Measurements from ENCODE around the gene SPSB4. TPM values are rescaled to one million over a fixed set of nuclear protein-coding genes. Genes with fewer than 3 reads are reported as not detected.
"Not testable (repeated sequence)": the region's sequence is repeated elsewhere in the genome, so short reads cannot be mapped to it uniquely, and the experiment has no call there.

Gene SPSB4
- total RNA-seq, 2 experiments from 2014 or later = not detected

- H3K4me3 Mint-ChIP-seq = no peak overlapping the region
- H3K27me3 Mint-ChIP-seq = no peaks in the 10 kb centered on the region
- DNase-seq = no peak
- H3K9me3 Mint-ChIP-seq = peaks cover 2% of the 10 kb centered on the region
- no peaks in the 10 kb centered on the region for H3K36me3 Mint-ChIP-seq
- H3K27ac Mint-ChIP-seq = no peak overlapping the region
- no peaks in the 10 kb centered on the region for H3K4me1 Mint-ChIP-seq
Observed at GRCh38 chr3:141106842-141107241, 55.7 kb downstream of the SPSB4 start.

- DNase-seq = no peak
- H3K27me3 Mint-ChIP-seq = no peaks in the 10 kb centered on the region
- H3K36me3 Mint-ChIP-seq = no peaks in the 10 kb centered on the region
- peaks cover 2% of the 10 kb centered on the region for H3K9me3 Mint-ChIP-seq
- no peak overlapping the region for H3K27ac Mint-ChIP-seq
- no peaks in the 10 kb centered on the region for H3K4me1 Mint-ChIP-seq
- H3K4me3 Mint-ChIP-seq = no peak overlapping the region
Observed at GRCh38 chr3:141108039-141108438, 56.9 kb downstream of the SPSB4 start.

GRCh38 chr3:141109751-141110150 is 58.6 kb downstream of the SPSB4 start:
- Mint-ChIP-seq H3K27ac (no peak overlapping the region), H3K4me3 (no peak overlapping the region), H3K4me1 (no peaks in the 10 kb centered on the region), H3K36me3 (no peaks in the 10 kb centered on the region), H3K27me3 (no peaks in the 10 kb centered on the region), H3K9me3 (peaks cover 2% of the 10 kb centered on the region)
- DNase-seq = no peak

- DNase-seq = no peak
- Mint-ChIP-seq H3K4me1 (no peaks in the 10 kb centered on the region), H3K9me3 (peaks cover 2% of the 10 kb centered on the region), H3K27ac (no peak overlapping the region), H3K4me3 (no peak overlapping the region), H3K36me3 (no peaks in the 10 kb centered on the region), H3K27me3 (no peaks in the 10 kb centered on the region)
Observed at GRCh38 chr3:141110322-141110721, 59.2 kb downstream of the SPSB4 start.

- H3K4me1 Mint-ChIP-seq = no peaks in the 10 kb centered on the region
- H3K36me3 Mint-ChIP-seq = no peaks in the 10 kb centered on the region
- no peak overlapping the region for H3K4me3 Mint-ChIP-seq
- no peak overlapping the region for H3K27ac Mint-ChIP-seq
- DNase-seq = no peak
- peaks cover 2% of the 10 kb centered on the region for H3K9me3 Mint-ChIP-seq
- H3K27me3 Mint-ChIP-seq = no peaks in the 10 kb centered on the region
Observed at GRCh38 chr3:141111364-141112155, 60.4 kb downstream of the SPSB4 start.

GRCh38 chr3:141112686-141113297 is 61.6 kb downstream of the SPSB4 start:
- no peak for DNase-seq
- Mint-ChIP-seq H3K27me3 (no peaks in the 10 kb centered on the region), H3K9me3 (peaks cover 2% of the 10 kb centered on the region), H3K36me3 (no peaks in the 10 kb centered on the region), H3K4me1 (no peaks in the 10 kb centered on the region), H3K27ac (no peak overlapping the region), H3K4me3 (no peak overlapping the region)

- not testable (repeated sequence) for H3K36me3 Mint-ChIP-seq, H3K9me3 Mint-ChIP-seq, H3K27ac Mint-ChIP-seq, DNase-seq, H3K4me1 Mint-ChIP-seq, H3K27me3 Mint-ChIP-seq, H3K4me3 Mint-ChIP-seq
Observed at GRCh38 chr3:141113680-141114079, 62.5 kb downstream of the SPSB4 start.

GRCh38 chr3:141114179-141114745 is 63.1 kb downstream of the SPSB4 start:
- Mint-ChIP-seq H3K9me3 (peaks cover 2% of the 10 kb centered on the region), H3K36me3 (no peaks in the 10 kb centered on the region), H3K27me3 (no peaks in the 10 kb centered on the region), H3K4me1 (no peaks in the 10 kb centered on the region), H3K27ac (no peak overlapping the region), H3K4me3 (no peak overlapping the region)
- no peak for DNase-seq

- Mint-ChIP-seq H3K4me3 (no peak overlapping the region), H3K27ac (no peak overlapping the region), H3K36me3 (no peaks in the 10 kb centered on the region), H3K9me3 (peaks cover 2% of the 10 kb centered on the region), H3K4me1 (no peaks in the 10 kb centered on the region), H3K27me3 (no peaks in the 10 kb centered on the region)
- no peak for DNase-seq
Observed at GRCh38 chr3:141114816-141115460, 63.8 kb downstream of the SPSB4 start.

- Mint-ChIP-seq H3K9me3 (no peaks in the 10 kb centered on the region), H3K27ac (no peak overlapping the region), H3K4me1 (no peaks in the 10 kb centered on the region)
Observed at GRCh38 chr3:141115789-141116541, 64.8 kb downstream of the SPSB4 start.

GRCh38 chr3:141116721-141117120 is 65.6 kb downstream of the SPSB4 start:
- Mint-ChIP-seq H3K36me3 (no peaks in the 10 kb centered on the region), H3K9me3 (no peaks in the 10 kb centered on the region), H3K27me3 (no peaks in the 10 kb centered on the region), H3K27ac (no peak overlapping the region), H3K4me3 (no peak overlapping the region), H3K4me1 (no peaks in the 10 kb centered on the region)
- DNase-seq = no peak

More at GRCh38 chr3:141115789-141116541, 64.8 kb downstream of the SPSB4 start:
- no peak for DNase-seq
- H3K27me3 Mint-ChIP-seq = no peaks in the 10 kb centered on the region
- H3K36me3 Mint-ChIP-seq = no peaks in the 10 kb centered on the region
- H3K4me3 Mint-ChIP-seq = no peak overlapping the region

- H3K27me3 Mint-ChIP-seq, H3K4me1 Mint-ChIP-seq, H3K36me3 Mint-ChIP-seq, DNase-seq, H3K9me3 Mint-ChIP-seq, H3K27ac Mint-ChIP-seq, H3K4me3 Mint-ChIP-seq: not testable (repeated sequence)
Observed at GRCh38 chr3:141117982-141118381, 66.8 kb downstream of the SPSB4 start.

- H3K27ac Mint-ChIP-seq = no peak overlapping the region
- H3K4me3 Mint-ChIP-seq = no peak overlapping the region
- DNase-seq = no peak
- H3K27me3 Mint-ChIP-seq = peaks cover 5% of the 10 kb centered on the region
- H3K36me3 Mint-ChIP-seq = no peaks in the 10 kb centered on the region
- no peaks in the 10 kb centered on the region for H3K4me1 Mint-ChIP-seq
- H3K9me3 Mint-ChIP-seq = no peaks in the 10 kb centered on the region
Observed at GRCh38 chr3:141122455-141123030, 71.4 kb downstream of the SPSB4 start.

- peaks cover 5% of the 10 kb centered on the region for H3K27me3 Mint-ChIP-seq
- no peaks in the 10 kb centered on the region for H3K36me3 Mint-ChIP-seq
- H3K27ac Mint-ChIP-seq = no peak overlapping the region
- H3K4me1 Mint-ChIP-seq = no peaks in the 10 kb centered on the region
- DNase-seq = no peak
- H3K4me3 Mint-ChIP-seq = no peak overlapping the region
- H3K9me3 Mint-ChIP-seq = no peaks in the 10 kb centered on the region
Observed at GRCh38 chr3:141123677-141124410, 72.7 kb downstream of the SPSB4 start.

All from activated naive CD8-positive, alpha-beta T cell treated with anti-CD3 and anti-CD28 coated beads for 36 hours (primary cell).